GM03348 (cell line): Measurements from ENCODE around the gene HFE.
"Not testable (repeated sequence)": the region's sequence is repeated elsewhere in the genome, so short reads cannot be mapped to it uniquely, and the experiment has no call there.

Experiments used
- DNase-seq: peaks from one replicate; pipeline ENCODE4 v3.0.0; 2012; ENCODE audit warnings: low spot score

HFE gene

GRCh38 chr6:26059941-26060340 lies 27.3 kb upstream of the HFE start:
- DNase-seq: no peak

- DNase-seq: peak; percentile 47
Observed at GRCh38 chr6:26064619-26065257, 22.5 kb upstream of the HFE start.

DNA sequence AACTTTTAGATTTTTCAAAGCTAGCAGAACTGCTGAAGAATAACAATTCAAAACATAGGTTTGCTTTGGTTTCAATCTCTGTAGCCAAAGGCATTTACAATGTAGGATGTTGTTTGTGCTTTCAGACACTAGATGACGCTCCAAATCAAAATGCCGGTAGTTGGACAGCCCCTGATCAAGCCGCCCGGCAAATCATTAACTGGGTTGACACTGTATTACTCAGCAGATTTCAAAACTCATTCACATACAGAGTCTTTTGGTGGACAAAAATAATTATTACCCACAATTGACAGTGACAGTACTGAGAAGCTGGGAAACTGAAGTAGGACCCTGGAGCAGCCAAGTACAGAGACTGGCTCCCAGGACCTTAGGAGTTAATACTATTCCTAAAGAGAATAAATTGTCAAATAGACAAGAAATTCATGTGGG lies 21.3 kb upstream of the HFE start:
- DNase-seq: peak; percentile 84

DNA sequence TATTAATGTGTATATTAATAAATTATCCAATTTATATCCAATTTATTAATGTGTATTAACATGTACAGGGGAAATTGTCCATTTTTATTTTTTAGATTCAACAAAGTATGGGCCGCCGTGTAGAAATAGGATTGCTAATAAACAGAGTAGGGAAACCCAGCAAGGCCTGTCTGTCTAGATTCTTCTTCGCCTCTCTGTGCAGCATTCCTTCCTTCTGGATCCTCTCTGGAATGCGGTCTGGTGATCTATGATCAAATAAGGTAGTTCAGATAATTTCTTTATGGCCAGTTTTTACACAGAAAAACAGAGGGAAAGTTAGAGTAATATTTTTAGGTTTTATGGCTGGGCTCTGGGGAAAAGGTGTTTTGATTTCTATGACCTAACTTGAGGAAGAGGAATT lies 19.9 kb upstream of the HFE start:
- DNase-seq: no peak

- no peak for DNase-seq
Observed at GRCh38 chr6:26068036-26068435, 19.2 kb upstream of the HFE start.

DNA sequence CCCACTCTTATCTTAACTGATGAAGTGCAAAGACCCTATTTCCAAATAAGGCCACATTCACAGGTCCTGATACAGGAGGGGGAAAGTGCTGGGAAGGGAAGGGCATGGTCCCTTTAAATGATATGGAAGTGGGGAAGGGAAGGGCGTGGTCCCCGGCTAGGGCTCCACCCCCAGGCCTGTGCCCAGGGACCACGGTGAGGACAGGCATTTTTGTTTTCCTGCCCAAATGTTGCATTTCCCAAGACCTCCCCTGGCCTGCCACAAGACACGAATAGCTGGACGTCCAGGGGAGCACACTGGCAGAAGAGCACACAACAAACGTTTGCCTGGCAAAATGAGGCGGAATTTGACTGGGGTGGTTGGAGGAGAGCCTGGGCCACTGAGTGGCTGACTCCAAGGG lies 16.1 kb upstream of the HFE start:
- no peak for DNase-seq

DNA sequence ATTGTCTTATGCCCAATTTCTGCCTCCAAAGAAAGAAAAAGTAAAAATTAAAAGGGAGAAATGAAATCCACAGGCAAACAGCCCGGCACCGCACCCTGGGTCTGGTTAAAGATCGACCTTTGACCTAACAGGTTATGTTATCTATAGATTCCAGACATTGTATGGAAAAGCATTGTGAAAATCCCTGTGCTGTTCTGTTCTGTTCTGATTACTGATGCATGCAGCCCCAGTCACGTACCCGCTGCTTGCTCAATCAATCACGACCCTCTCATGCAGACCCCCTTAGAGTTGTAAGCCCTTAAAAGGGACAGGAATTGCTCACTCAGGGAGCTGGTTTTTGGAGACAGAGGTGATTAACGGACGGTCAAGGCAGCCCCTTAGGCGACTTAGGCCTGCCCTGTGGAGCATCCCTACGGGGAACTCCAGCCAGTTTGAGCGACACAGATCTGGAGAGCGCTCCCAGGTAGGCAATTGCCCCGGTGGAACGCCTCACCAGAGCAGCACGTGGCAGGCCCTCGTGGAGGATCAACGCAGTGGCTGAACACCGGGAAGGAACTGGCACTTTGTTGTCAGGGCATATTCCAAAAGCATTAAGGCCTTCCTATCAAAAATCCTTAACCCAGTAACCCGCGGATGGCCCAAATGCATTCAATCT lies 12.0 kb upstream of the HFE start:
- DNase-seq: no peak

DNA sequence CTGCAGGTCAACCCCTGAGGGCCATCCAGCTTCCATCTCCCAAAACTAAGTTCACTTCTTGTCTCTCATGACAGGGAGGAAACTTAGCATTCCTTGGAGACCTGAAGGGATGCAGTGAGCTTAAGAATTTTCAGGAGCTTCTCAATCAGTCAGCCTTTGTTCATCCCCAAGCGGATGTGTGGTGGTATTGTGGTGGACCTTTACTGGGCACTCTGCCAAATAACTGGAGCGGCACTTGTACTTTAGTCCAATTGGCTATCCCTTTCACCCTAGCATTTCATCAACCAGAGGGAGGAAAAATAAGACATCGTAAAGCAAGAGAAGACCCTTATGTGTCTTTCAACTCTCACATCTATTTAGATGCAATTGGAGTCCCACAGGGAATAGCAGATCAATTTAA lies 9.2 kb upstream of the HFE start:
- not testable (repeated sequence) for DNase-seq

DNA sequence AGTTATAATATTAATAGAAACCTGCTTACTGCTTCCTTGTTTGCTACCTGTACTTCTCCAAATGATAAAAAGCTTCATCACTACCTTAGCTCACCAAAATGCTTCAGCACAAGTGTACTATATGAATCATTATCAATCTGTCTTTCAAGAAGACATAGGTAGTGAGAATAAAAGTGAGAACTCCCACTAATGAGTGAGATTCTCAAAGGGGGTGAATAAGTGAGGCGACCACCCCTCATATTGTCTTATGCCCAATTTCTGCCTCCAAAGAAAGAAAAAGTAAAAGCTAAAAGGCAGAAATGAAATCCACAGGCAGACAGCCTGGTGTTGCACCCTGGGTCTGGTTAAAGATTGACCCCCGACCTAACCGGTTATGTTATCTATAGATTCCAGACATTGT lies 6.1 kb upstream of the HFE start:
- not testable (repeated sequence) for DNase-seq

DNA sequence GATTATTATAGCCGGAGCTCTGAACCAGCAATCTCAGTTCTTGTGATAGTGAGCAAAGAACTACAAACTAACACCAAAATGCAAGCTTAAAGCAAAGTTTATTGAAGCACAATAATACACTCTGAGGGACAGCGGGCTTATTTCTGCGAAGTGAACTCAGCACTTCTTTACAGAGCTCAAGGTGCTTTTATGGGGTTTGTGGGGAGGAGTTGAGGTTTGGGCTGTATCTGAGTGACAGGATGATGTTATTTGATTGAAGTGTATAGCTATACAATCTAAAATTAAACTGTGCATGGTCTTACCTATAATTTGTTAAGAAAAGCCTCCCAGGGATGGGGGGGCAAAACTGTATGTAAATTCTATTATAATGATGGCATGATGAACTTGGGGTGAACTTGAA lies 1.0 kb upstream of the HFE start:
- no peak for DNase-seq

DNA sequence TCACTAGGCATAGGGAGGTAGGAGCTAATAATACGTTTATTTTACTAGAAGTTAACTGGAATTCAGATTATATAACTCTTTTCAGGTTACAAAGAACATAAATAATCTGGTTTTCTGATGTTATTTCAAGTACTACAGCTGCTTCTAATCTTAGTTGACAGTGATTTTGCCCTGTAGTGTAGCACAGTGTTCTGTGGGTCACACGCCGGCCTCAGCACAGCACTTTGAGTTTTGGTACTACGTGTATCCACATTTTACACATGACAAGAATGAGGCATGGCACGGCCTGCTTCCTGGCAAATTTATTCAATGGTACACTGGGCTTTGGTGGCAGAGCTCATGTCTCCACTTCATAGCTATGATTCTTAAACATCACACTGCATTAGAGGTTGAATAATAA lies 1.1 kb downstream of the HFE start:
- DNase-seq: peak; percentile 20

DNA sequence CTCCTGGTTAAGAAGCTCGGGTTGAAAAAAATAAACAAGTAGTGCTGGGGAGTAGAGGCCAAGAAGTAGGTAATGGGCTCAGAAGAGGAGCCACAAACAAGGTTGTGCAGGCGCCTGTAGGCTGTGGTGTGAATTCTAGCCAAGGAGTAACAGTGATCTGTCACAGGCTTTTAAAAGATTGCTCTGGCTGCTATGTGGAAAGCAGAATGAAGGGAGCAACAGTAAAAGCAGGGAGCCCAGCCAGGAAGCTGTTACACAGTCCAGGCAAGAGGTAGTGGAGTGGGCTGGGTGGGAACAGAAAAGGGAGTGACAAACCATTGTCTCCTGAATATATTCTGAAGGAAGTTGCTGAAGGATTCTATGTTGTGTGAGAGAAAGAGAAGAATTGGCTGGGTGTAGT lies 2.0 kb downstream of the HFE start:
- DNase-seq: peak; percentile 16

GRCh38 chr6:26092443-26092842 lies 5.2 kb downstream of the HFE start:
- DNase-seq: no peak

GRCh38 chr6:26094036-26094435 lies 6.8 kb downstream of the HFE start:
- DNase-seq: no peak

DNA sequence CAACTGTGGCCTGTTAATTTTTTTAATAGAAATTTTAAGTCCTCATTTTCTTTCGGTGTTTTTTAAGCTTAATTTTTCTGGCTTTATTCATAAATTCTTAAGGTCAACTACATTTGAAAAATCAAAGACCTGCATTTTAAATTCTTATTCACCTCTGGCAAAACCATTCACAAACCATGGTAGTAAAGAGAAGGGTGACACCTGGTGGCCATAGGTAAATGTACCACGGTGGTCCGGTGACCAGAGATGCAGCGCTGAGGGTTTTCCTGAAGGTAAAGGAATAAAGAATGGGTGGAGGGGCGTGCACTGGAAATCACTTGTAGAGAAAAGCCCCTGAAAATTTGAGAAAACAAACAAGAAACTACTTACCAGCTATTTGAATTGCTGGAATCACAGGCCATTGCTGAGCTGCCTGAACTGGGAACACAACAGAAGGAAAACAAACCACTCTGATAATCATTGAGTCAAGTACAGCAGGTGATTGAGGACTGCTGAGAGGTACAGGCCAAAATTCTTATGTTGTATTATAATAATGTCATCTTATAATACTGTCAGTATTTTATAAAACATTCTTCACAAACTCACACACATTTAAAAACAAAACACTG lies 10.1 kb downstream of the HFE start:
- peak; percentile 62 for DNase-seq

- peak; percentile 37 for DNase-seq
Observed at GRCh38 chr6:26103141-26103769, 16.0 kb downstream of the HFE start.

DNA sequence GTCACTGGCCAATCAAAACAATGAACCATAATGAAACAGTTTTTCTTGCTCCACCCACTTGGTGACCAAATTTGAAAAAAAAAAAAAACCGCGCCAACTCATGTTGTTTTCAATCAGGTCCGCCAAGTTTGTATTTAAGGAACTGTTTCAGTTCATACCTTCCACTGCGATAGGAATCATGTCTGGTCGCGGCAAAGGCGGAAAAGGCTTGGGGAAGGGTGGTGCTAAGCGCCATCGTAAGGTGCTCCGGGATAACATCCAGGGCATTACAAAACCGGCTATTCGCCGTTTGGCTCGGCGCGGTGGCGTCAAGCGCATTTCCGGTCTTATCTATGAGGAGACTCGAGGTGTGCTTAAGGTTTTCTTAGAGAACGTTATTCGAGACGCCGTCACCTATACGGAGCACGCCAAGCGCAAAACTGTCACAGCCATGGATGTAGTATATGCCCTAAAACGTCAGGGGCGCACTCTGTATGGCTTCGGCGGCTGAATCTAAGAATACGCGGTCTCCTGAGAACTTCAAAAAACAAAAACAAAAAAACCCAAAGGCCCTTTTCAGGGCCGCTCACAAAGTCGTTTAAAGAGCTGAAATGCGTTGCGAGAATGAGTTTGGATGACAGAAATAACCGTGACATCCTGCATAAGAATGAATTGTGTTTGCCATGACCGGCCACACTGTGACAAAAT lies 16.7 kb downstream of the HFE start:
- peak; percentile 85 for DNase-seq

DNA sequence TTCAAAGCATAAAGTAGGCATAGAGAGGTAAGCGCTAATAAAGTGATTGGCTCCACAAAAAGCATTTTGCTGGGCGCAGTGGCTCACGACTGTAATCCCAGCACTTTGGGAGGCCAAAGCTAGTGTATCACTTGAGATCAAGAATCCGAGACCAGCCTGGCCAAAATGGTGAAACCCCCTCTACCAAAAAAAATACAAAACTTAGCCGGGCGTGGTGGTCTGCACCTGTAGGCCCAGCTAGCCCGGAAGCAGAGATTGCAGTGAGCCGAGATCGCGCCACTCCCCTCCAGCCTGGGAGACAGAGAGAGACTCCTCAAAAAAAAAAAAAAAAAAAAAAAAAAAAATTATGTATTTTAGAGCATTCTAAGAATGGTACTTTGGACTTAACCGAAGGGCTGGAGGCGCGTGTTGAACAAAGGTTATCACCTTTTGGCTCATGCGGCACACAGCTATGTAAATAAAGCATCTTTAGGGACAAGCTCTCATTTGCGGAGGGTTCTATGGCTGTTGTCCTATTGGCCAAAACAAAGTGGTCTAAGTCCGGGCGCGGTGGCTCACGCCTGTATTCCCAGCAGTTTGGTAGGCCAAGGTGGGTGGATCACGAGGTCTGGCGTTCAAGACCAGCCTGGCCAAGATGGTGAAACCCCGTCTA lies 17.4 kb downstream of the HFE start:
- DNase-seq: no peak

DNA sequence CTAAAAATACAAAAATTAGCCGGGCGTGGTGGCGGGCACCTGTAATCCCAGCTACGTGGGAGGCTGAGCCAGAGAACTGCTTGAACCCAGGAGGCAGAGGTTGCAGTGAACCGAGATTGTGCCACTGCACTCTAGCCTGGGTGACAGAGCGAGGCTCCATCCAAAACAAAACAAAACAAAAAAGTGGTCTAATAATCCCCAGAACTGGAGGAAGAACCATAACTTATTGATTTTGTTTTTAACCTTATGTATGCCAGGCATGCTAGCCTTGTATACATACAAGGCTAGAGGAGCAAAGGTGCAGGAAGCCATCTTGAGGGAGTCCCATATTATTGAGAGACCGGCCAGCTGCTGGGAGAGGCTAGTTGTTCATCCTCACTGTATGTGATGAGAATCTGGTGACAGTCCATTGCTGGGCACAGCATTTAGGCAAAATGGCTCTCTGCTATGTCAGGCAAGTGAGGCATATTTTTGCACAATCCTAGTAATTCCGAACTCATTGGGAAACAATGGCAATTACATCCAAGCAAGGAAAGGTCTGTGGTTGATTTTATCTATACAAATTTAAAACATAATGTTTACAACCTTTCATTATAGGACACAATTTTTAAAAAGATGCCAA lies 18.0 kb downstream of the HFE start:
- no peak for DNase-seq

- DNase-seq: no peak
Observed at GRCh38 chr6:26105842-26106241, 18.6 kb downstream of the HFE start.

- no peak for DNase-seq
Observed at GRCh38 chr6:26107935-26108334, 20.7 kb downstream of the HFE start.

DNA sequence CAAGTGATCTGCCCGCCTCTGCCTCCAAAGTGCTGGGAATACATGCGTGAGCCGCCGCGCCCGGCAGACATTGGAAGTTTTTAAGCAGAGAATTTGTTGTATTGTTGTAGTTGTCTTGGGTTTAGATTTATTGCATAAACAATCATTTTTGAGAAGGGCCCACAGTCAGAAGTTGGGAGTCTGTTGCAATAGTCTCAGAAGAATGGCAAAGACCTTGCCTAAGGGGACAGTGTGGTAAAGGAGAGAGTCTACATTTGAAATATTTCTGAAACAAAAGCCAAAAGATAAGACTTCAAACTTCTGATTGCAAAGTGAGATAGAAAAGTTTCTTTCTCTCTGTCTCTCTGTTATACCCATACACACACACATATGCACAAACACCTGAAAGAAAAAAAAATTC lies 22.5 kb downstream of the HFE start:
- no peak for DNase-seq
